Esophagus muscularis mucosa (tissue), 4 donors: ENCODE results near the gene FAS. TPM values are rescaled to one million over a fixed set of nuclear protein-coding genes. Genes with fewer than 3 reads are reported as not detected.
A peak's percentile ranks its signal among the peaks of the same experiment; 100 is the strongest.

Experiments
- DNase-seq: peaks from one replicate; pipeline ENCODE4 v3.0.0-alpha.2; 2017; ENCODE audit errors: extremely low spot score
- H3K27ac ChIP-seq, 4 donors: fragments of 200-600 bp; sonication (generic); replicated peaks in 1 of 4; 1 replicate in 3 of 4; 2 replicates in 1 of 4; pipeline ENCODE4 v1.5.1; 2016 to 2019; ENCODE audit warnings: mild to moderate bottlenecking in 1 of 4
- H3K27me3 ChIP-seq, 4 donors: fragments of 200-600 bp; sonication (generic); one replicate each; pipeline versions ENCODE4 v1.5.1 to v1.6.0; 2016 to 2019
- H3K36me3 ChIP-seq, 4 donors: fragments of 200-600 bp; sonication (generic); one replicate each; pipeline ENCODE4 v1.5.1; 2016 to 2019
- H3K4me1 ChIP-seq, 4 donors: fragments of 200-600 bp; sonication (generic); one replicate each; pipeline ENCODE4 v1.5.1; 2016 to 2019
- H3K4me3 ChIP-seq, 4 donors: fragments of 200-600 bp; sonication (generic); 1 replicate in 2 of 4; 2 replicates in 2 of 4; pipeline ENCODE4 v1.5.1; 2016 to 2019; ENCODE audit warnings: mild to moderate bottlenecking in 4 of 4, moderate library complexity in 1 of 4
- H3K9me3 ChIP-seq, 4 donors: fragments of 200-600 bp; sonication (generic); 1 replicate in 3 of 4; 2 replicates in 1 of 4; pipeline ENCODE4 v1.5.1; 2016 to 2019
- EP300 ChIP-seq: sonication (generic); formaldehyde crosslinking; IDR thresholded peaks from one replicate; pipeline ENCODE4 v1.6.1; 2017; ENCODE audit warnings: antibody characterized with exemption
- POLR2A ChIP-seq: fragments of 450-650 bp; IDR thresholded peaks from one replicate; pipeline ENCODE4 v1.6.1; 2017; ENCODE audit warnings: antibody characterized with exemption, moderate library complexity, mild to moderate bottlenecking, low read depth
- POLR2AphosphoS5 ChIP-seq, 2 donors: sonication (generic); formaldehyde crosslinking; IDR thresholded peaks; one replicate each; pipeline ENCODE4 v1.6.1; 2017; ENCODE audit warnings: antibody characterized with exemption in 2 of 2
- WGBS: methylation state at CpG from one replicate; pipeline ENCODE4 v1.1.5; 2018; 5-methylcytosine and 5-hydroxymethylcytosine counted together
- intact Hi-C: fragments of 100-400 bp; cut with DNase I; formaldehyde crosslinking; loops from one replicate; pipeline ENCODE4 v1.15.1; 2023
- total RNA-seq, 4 donors: library from RNA; depleted of rRNA; stranded (reverse); fragments of >200 nt; gene quantifications; one replicate each; pipeline versions ENCODE4 v1.1.0 to v1.2.1, GENCODE V29; 2016
- TF ChIP-seq, protein P1 (sequence below), 3 experiments: fragments of 200-600 bp in 2 of 3; fragments of 450-650 bp in 1 of 3; sonication (generic) in 2 of 3; IDR thresholded peaks; one replicate each; pipeline ENCODE4 v1.5.1; 2017 to 2019; ENCODE audit warnings: antibody characterized with exemption in 3 of 3, mild to moderate bottlenecking in 2 of 3, moderate library complexity in 1 of 3

The FAS gene
- total RNA-seq, 4 donors from 2014 or later: 16.6 to 27.5 (median 18.7) TPM

DNA sequence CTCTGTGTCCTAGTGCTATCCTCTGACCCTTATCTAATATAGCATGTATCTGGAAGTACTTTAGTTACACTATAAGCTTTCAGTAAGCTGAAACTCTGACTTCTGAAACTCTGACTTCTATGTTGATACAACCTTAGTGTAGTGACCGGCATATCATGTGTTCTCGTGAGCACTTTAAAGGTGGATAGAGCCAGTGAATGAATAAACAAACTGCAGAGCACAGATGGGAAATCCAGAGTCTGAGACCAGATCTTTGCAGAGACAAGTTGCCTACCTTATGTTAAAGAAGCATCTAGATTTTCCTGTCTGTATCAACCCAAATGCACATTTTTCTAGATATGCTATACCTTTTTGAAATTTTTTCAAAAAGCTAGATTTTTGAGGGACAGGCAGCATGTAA is 41.5 kb upstream of the FAS start:
- H3K27ac ChIP-seq: peak overlapping the region; percentile 91 to 96 (median 94)
- peaks cover 11 to 72% (median 56%) of the 10 kb centered on the region in 4 donors for H3K4me1 ChIP-seq
- WGBS: 43% methylated on average over 2 of the region's 2 CpGs
- no peak for TF ChIP-seq POLR2A
- TF ChIP-seq, protein P1, sequence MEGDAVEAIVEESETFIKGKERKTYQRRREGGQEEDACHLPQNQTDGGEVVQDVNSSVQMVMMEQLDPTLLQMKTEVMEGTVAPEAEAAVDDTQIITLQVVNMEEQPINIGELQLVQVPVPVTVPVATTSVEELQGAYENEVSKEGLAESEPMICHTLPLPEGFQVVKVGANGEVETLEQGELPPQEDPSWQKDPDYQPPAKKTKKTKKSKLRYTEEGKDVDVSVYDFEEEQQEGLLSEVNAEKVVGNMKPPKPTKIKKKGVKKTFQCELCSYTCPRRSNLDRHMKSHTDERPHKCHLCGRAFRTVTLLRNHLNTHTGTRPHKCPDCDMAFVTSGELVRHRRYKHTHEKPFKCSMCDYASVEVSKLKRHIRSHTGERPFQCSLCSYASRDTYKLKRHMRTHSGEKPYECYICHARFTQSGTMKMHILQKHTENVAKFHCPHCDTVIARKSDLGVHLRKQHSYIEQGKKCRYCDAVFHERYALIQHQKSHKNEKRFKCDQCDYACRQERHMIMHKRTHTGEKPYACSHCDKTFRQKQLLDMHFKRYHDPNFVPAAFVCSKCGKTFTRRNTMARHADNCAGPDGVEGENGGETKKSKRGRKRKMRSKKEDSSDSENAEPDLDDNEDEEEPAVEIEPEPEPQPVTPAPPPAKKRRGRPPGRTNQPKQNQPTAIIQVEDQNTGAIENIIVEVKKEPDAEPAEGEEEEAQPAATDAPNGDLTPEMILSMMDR (IDR thresholded peaks at IDR 0.05): no peak
- no peak for TF ChIP-seq POLR2AphosphoS5 (IDR thresholded peaks at IDR 0.05)
- no peak for TF ChIP-seq EP300
- DNase-seq: no peak
- peaks cover 0 to 49% (median 23%) of the 10 kb centered on the region in 4 donors for H3K36me3 ChIP-seq
- peak overlapping the region; percentile 54 to 70 (median 64) for H3K4me3 ChIP-seq
- intact Hi-C loops: no loop called here
- no peaks in the 10 kb centered on the region for H3K27me3 ChIP-seq
- no peaks in the 10 kb centered on the region for H3K9me3 ChIP-seq

DNA sequence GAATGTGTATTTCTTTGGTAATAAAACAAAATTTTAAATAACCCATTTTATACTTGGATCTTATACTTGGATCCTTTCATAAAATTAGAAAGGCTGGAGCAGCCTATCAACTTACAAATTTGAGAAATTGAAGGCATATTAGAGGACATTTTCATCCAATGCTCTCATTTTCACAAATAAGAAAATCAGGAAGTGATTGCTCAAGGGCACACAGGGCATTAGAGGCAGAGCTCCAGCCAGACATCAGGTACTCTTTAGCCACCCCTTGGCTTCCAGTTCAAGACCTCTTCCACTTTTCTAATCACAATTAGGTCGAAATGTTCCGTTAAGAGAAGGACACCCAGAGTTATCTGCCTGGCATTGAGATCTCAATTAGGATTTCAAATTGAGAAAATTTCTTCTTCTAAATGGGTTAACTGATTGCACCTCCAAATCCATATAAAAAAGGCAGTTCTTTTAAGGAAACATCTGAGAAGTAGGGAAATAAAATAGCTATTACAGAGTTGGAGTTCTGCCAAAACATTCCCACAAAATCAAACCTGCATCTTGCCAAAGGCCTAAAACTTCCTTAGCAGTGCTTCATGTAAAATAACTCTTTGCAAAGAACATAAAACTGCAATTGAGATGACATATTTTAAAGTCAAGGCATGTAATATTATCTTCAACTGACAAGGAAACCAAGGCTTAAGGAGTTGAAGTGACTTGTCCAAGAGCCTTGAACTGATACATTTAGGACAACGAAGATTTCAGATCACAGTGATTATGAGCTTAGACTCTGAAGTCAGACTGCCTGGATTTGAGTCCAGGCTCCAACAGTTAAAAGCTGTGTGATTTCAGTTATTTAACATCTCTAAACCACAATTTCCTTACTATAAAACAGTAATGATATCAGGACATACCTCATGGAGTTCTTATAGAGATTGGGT is 40.4 kb upstream of the FAS start:
- intact Hi-C loops: no loop called here
- Histone ChIP-seq H3K9me3 (no peaks in the 10 kb centered on the region), H3K4me3 (peak overlapping the region; percentile 54 to 70 (median 64)), H3K36me3 (peaks cover 0 to 38% (median 16%) of the 10 kb centered on the region in 4 donors), H3K4me1 (peaks cover 11 to 69% (median 56%) of the 10 kb centered on the region in 4 donors), H3K27me3 (no peaks in the 10 kb centered on the region), H3K27ac (peak overlapping the region; percentile 91 to 96 (median 94))
- no peak for DNase-seq
- peak in 1 of 2 donors; percentile 22 for TF ChIP-seq POLR2AphosphoS5 (IDR thresholded peaks at IDR 0.05)
- TF ChIP-seq POLR2A: no peak
- no peak for TF ChIP-seq EP300
- TF ChIP-seq, protein P1 (IDR thresholded peaks at IDR 0.05): no peak
- WGBS: 40% methylated on average over 3 of the region's 3 CpGs

DNA sequence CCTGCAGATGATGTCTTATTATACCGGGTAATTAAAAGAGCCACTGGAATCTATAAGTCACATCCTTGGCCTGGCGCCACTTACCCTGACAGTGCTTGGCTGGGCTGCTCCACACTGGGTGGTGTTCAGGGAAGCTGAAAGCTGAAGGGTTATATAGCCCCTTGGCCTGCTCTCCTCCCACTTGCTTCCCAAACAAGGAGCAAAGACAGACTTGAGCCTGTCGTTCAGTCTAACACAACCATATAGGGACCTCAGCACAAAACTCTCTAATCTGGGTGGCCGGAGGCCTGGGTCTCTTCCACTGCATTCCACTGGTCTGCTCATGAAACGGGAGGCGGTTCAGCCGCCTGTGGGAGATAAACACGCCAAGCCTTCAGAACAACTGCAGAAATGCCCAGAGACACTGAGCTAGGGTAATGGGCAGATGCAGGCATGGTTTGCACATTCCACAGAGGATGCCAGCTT is 37.9 kb upstream of the FAS start, which contains the start of gene ACTA2:
Gene ACTA2 (minus strand): TSS at position 127 of the 465 bp plus-strand sequence. CDS start 3,843 bp downstream, outside the sequence.
- Histone ChIP-seq H3K4me1 (peaks cover 11 to 47% (median 41%) of the 10 kb centered on the region in 4 donors), H3K36me3 (peaks cover 0 to 13% (median 2%) of the 10 kb centered on the region in 4 donors), H3K4me3 (peak within 1 kb of the TSS; percentile 54 to 70 (median 64)), H3K27ac (peak within 1 kb of the TSS; percentile 91 to 96 (median 94)), H3K27me3 (no peaks in the 10 kb centered on the region), H3K9me3 (no peaks in the 10 kb centered on the region)
- intact Hi-C loops: no loop called here
- 45% methylated on average over 8 of the region's 8 CpGs for WGBS
- peak; percentile 93 for DNase-seq
- TF ChIP-seq, protein P1 (IDR thresholded peaks at IDR 0.05): no peak
- TF ChIP-seq POLR2A (peak; percentile 84), EP300 (no peak), POLR2AphosphoS5 (IDR thresholded peaks at IDR 0.05) (peak; percentile 98 to 100)

DNA sequence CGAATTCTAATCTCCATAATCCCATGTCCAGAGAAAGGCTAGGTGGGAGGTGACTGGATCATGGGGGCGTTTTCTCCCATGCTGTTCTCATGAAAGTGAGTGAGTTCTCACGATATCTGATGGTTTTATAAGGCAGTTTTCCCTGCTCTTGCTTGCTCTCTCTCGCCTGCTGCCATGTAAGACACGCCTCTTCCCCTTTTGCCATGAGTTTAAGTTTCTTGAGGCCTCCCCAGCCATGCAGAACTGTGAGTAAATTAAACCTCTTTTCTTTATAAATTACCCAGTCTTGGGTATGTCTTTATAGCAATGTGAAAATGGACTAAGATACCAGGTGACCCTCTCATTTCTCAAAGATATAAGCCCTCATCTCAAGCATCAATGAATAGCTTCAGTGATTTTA is 36.9 kb upstream of the FAS start:
- H3K4me1 ChIP-seq: peaks cover 11 to 41% (median 37%) of the 10 kb centered on the region in 4 donors
- peak overlapping the region; percentile 91 to 96 (median 94) for H3K27ac ChIP-seq
- peaks cover 0 to 3% (median 1%) of the 10 kb centered on the region in 4 donors for H3K36me3 ChIP-seq
- WGBS: 68% methylated on average over 5 of the region's 5 CpGs
- no peaks in the 10 kb centered on the region for H3K27me3 ChIP-seq
- H3K9me3 ChIP-seq: no peaks in the 10 kb centered on the region
- H3K4me3 ChIP-seq: peak overlapping the region; percentile 54 to 70 (median 64)
- TF ChIP-seq POLR2AphosphoS5 (IDR thresholded peaks at IDR 0.05): peak; percentile 21 to 33
- no peak for TF ChIP-seq POLR2A
- intact Hi-C loops: loop anchor here (2.0 kb wide), 1 partner anchor 19 kb away; no protein-coding TSS in a partner anchor
- DNase-seq: no peak
